Effector memory CD4-positive, alpha-beta T cell (primary cell): Measurements from ENCODE around the gene TUT1.

ENCODE experiments used
- DNase-seq, 3 donors: peaks; one replicate each; pipeline ENCODE4 v3.0.0-alpha.2; 2020
- H3K27ac ChIP-seq: 2 replicates; pipeline ENCODE4 v1.7.0; 2013; ENCODE audit warnings: mild to moderate bottlenecking, low read length, moderate library complexity; ENCODE audit not compliant: insufficient read depth, poor library complexity, severe bottlenecking
- H3K27me3 ChIP-seq: replicated peaks from 2 replicates; pipeline ENCODE4 v1.7.0; 2013; ENCODE audit warnings: mild to moderate bottlenecking, low read length; ENCODE audit not compliant: insufficient read depth, control insufficient read depth, poor library complexity, severe bottlenecking
- H3K36me3 ChIP-seq: 2 replicates; pipeline ENCODE4 v1.7.0; 2013; ENCODE audit warnings: mild to moderate bottlenecking, low read length, moderate library complexity; ENCODE audit not compliant: control insufficient read depth, insufficient read depth
- H3K4me1 ChIP-seq: 2 replicates; pipeline ENCODE4 v1.7.0; 2013; ENCODE audit warnings: low read length, mild to moderate bottlenecking; ENCODE audit not compliant: control insufficient read depth, insufficient read depth, poor library complexity, severe bottlenecking
- H3K4me3 ChIP-seq: 2 replicates; pipeline ENCODE4 v1.7.0; 2013; ENCODE audit warnings: low read length, low read depth, mild to moderate bottlenecking; ENCODE audit not compliant: insufficient read depth, poor library complexity, severe bottlenecking
- H3K9me3 ChIP-seq: 2 replicates; pipeline ENCODE4 v1.7.0; 2013; ENCODE audit warnings: mild to moderate bottlenecking, low read length, moderate library complexity; ENCODE audit not compliant: control insufficient read depth

Gene TUT1

GRCh38 chr11:62548545-62549335 lies 42.6 kb downstream of the TUT1 start:
- Histone ChIP-seq H3K36me3 (no peaks in the 10 kb centered on the region), H3K4me3 (no peak overlapping the region), H3K27me3 (no peaks in the 10 kb centered on the region), H3K9me3 (no peaks in the 10 kb centered on the region), H3K27ac (no peak overlapping the region), H3K4me1 (peaks cover 55% of the 10 kb centered on the region)
- no peak for DNase-seq

DNA sequence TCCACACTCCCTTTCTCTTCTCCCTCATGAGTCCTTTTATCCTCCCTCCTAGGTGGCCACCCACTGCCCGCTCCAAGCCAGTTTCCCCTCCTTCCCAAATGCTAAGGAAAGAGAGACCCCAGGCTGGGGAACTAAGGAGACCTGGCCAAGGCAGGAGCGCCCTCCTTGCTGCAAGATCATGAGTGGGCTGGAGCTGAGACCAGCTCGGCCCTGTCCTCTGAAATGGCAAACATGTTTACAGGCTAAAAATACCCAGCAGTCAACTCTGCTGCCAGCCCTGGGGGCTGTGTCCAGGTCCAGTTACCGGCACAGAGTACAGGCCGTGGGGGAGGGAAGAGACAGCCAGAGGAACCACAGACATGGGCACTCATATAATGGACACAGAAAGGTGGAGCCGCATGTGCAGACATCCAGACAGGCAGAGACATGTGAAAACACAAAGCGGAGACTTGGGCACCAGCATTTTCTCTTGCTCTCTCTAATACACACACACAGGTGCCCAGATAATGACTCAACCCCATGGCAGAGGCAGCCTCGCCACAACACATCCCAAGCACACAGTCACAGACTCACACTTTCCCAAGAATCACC lies 43.5 kb downstream of the TUT1 start:
- peaks cover 55% of the 10 kb centered on the region for H3K4me1 ChIP-seq
- DNase-seq: no peak
- H3K27ac ChIP-seq: peak overlapping the region; percentile 96
- no peaks in the 10 kb centered on the region for H3K27me3 ChIP-seq
- H3K9me3 ChIP-seq: no peaks in the 10 kb centered on the region
- no peak overlapping the region for H3K4me3 ChIP-seq
- H3K36me3 ChIP-seq: no peaks in the 10 kb centered on the region

GRCh38 chr11:62546929-62547625 lies 44.2 kb downstream of the TUT1 start:
- peak overlapping the region; percentile 94 for H3K4me3 ChIP-seq
- H3K27ac ChIP-seq: peak overlapping the region; percentile 96
- H3K27me3 ChIP-seq: no peaks in the 10 kb centered on the region
- DNase-seq: no peak
- H3K9me3 ChIP-seq: no peaks in the 10 kb centered on the region
- no peaks in the 10 kb centered on the region for H3K36me3 ChIP-seq
- peaks cover 55% of the 10 kb centered on the region for H3K4me1 ChIP-seq

DNA sequence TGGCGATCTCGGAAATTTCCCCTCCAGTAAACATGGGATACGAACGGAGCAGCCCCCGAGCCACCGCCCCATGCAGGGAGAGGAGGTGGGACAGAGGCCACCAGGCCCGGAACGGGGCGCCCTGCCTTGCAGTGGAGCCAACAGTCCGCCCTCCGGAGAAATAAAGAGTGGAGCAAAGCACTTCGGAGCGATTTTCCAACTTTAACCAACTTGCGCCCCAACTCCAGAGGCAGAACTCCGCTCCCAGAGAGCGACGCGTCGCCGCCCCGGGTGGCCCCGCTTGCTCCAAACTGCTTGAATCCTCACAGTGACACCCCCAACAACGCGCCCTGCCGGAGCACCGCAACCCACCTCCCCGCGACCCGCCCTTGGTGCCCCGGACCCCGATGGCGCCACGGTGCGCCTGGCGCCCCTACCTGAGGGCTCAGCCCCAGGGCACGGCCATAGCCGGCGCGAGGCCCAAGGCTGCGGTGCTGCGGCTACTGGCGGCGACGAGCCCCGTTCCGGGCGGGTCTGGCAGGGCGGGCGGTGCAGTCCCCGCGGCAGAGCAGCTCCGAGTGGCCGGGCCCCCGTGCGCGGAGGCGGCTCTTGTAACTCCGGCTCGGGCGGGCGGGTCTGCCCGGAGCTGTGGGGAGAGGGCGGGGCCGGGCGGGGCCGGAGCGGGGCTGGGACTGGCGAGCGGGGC lies 44.9 kb downstream of the TUT1 start, which contains the start of gene AHNAK:
Gene AHNAK, minus strand, starts transcription at position 563 of the 685 bp plus-strand sequence. CDS start 10,708 bp downstream, outside the sequence.
- H3K9me3 ChIP-seq: no peaks in the 10 kb centered on the region
- DNase-seq: peak; percentile 55 to 65 (median 60)
- peaks cover 57% of the 10 kb centered on the region for H3K4me1 ChIP-seq

DNA sequence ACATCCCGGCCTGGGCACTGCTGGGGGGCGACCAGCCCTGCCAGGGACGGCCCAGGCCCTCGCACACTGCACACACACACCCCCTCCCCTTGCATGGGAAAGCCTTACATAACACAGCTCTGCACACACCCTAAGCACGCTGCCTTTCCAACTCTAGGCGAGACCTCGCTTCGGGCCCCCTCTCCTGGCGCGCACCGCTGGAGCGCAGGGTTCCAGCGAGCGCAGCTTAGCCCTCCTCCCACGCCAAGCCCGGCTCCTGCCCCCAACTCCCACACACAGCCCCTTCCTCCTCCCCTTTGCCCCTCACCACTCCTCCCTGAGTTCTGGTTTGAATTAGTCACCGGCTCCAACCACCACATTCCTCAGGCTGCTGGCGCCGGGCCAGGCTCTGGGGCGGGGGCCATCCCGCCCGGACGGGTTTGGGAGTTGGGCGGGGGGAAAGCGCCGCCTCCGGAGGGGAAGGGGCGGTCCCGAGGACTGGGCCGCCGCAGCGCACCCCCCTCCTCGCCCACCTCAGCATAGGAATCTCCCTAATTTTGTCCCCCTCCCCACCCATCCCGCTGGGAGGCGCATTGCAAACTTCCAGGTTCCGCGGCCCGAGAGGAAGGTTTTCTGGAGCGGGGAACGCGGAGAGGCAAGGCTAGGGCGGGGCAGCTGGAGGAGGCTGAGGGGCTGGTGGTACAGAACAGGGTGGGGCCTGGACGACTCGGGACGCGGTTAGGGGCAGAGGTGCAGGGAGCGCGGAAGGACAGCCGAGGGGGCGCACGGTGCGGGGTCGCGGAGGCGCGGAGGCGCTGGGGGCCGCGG lies 45.7 kb downstream of the TUT1 start:
- no peaks in the 10 kb centered on the region for H3K9me3 ChIP-seq
- peak overlapping the region; percentile 96 for H3K27ac ChIP-seq
- peak overlapping the region; percentile 94 for H3K4me3 ChIP-seq
- peak; percentile 64 to 70 (median 66) for DNase-seq
- H3K27me3 ChIP-seq: no peaks in the 10 kb centered on the region
- H3K4me1 ChIP-seq: peaks cover 57% of the 10 kb centered on the region
- no peaks in the 10 kb centered on the region for H3K36me3 ChIP-seq

More for the DNA sequence above, 44.9 kb downstream of the TUT1 start, which contains the start of gene AHNAK:
- peak within 1 kb of the TSS; percentile 94 for H3K4me3 ChIP-seq
- H3K27me3 ChIP-seq: no peaks in the 10 kb centered on the region
- H3K36me3 ChIP-seq: no peaks in the 10 kb centered on the region
- H3K27ac ChIP-seq: peak within 1 kb of the TSS; percentile 96

DNA sequence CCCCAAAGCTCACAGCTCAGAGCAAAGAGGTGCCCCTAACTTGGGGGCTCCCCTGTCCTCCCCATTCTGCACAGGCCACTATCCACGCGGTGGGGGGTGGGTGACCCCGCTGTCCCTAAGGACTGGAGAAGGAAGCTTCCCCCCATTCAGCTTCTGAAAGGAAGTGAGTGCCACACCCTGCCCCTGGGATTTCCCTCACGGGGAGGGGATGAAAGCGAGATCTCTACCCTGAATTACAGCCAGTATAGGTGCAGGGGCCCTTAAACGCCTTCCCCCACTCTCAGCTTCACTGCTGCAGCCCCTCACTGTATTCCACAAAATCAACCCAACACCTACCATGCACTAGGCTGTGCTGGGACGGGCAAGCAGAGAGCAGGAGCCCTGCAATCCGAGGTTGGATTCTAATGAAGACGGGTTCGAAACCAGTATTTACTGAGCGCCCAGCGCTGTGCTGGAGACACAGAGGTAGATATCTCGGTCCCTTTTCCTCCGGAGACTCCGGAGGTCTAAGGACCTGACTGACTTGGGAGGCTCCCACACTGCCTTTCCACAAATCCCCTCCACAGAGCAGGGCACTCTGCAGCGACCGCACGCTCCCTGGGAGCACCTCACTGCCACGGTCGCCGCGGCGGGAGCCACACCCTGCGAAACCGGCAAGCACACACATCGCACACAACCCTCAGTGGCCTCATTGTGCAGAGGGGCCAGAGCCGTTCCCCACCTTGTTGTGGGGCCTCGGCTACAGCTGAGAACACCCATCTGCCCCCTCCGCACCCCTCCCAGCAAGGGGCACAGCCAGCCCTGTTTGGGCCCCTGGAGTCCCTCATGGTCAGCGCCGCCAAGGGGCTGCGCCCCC lies 46.5 kb downstream of the TUT1 start:
- Histone ChIP-seq H3K27ac (peak overlapping the region; percentile 96), H3K4me3 (peak overlapping the region; percentile 94), H3K27me3 (no peaks in the 10 kb centered on the region), H3K36me3 (no peaks in the 10 kb centered on the region), H3K9me3 (no peaks in the 10 kb centered on the region), H3K4me1 (peaks cover 61% of the 10 kb centered on the region)
- no peak for DNase-seq

GRCh38 chr11:62543680-62544444 lies 47.5 kb downstream of the TUT1 start:
- no peaks in the 10 kb centered on the region for H3K36me3 ChIP-seq
- H3K4me3 ChIP-seq: peak overlapping the region; percentile 94
- no peaks in the 10 kb centered on the region for H3K9me3 ChIP-seq
- DNase-seq: no peak
- peak overlapping the region; percentile 96 for H3K27ac ChIP-seq
- no peaks in the 10 kb centered on the region for H3K27me3 ChIP-seq
- peaks cover 69% of the 10 kb centered on the region for H3K4me1 ChIP-seq

DNA sequence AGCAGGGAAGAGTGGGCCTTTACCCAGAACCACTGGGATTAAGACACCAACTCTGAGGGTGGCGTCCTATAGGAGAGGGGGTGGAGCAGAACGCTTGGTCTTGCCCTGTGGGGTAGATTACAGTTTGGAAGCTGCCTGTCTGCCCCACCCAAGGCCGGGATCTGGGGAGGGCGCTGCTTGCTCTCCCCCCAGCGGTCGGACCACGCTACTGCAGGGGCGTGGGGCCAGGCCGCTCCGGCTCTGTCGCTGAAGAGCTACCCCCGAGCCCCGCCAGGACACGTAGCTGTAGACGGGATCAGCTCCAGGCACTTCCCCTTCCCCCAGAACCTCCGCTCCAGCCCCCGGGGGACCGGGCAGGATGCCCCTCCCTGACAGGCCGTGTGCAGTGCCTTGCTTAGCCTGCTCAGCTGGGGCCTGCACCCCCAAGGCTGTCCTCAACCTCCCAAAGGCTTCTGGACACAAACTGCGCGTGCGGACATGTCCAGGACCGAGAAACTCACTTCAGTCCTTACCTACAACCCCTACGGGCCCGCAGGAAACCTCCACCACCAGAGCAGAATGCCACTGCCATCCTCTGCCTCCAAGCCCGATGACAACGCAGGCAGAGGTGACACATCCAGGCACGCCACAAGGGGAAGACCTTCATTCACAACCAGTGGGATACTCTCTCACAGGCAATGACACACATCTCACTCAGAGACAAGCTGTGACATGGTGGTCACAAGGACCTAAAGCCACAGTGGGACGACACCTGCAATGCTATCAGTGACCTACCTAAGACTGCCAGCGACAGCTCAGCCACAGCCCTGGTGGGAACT lies 48.4 kb downstream of the TUT1 start:
- H3K4me3 ChIP-seq: peak overlapping the region; percentile 94

More for the DNA sequence above, 48.4 kb downstream of the TUT1 start:
- Histone ChIP-seq H3K27me3 (no peaks in the 10 kb centered on the region), H3K4me1 (peaks cover 77% of the 10 kb centered on the region), H3K9me3 (no peaks in the 10 kb centered on the region), H3K27ac (peak overlapping the region; percentile 96), H3K36me3 (no peaks in the 10 kb centered on the region)
- peak; percentile 68 to 72 (median 70) for DNase-seq
